ENCODE results near the gene PEX11A.

Gene PEX11A

GRCh38 chr15:89669941-89670340 lies 20.6 kb downstream of the PEX11A start:
- H3K27ac Mint-ChIP-seq, result no peak overlapping the region
- no peaks in the 10 kb centered on the region for H3K36me3 Mint-ChIP-seq (ENCODE audit: low read depth)
- H3K27me3 Mint-ChIP-seq (ENCODE audit: low read depth), result peaks cover 10% of the 10 kb centered on the region
- no peaks in the 10 kb centered on the region for H3K9me3 Mint-ChIP-seq
- no peak overlapping the region for H3K4me3 Mint-ChIP-seq
- no peak for DNase-seq (ENCODE audit: low spot score)
- peaks cover under 1% of the 10 kb centered on the region for H3K4me1 Mint-ChIP-seq (ENCODE audit: low read depth)

- no peak for DNase-seq (ENCODE audit: low spot score)
- H3K36me3 Mint-ChIP-seq (ENCODE audit: low read depth), result no peaks in the 10 kb centered on the region
- no peaks in the 10 kb centered on the region for H3K9me3 Mint-ChIP-seq
- H3K4me3 Mint-ChIP-seq, result no peak overlapping the region
- peaks cover 2% of the 10 kb centered on the region for H3K4me1 Mint-ChIP-seq (ENCODE audit: low read depth)
- no peak overlapping the region for H3K27ac Mint-ChIP-seq
- peaks cover 15% of the 10 kb centered on the region for H3K27me3 Mint-ChIP-seq (ENCODE audit: low read depth)
Measured at GRCh38 chr15:89669309-89669865, 21.2 kb downstream of the PEX11A start.

GRCh38 chr15:89668171-89668570 lies 22.4 kb downstream of the PEX11A start:
- DNase-seq (ENCODE audit: low spot score), result no peak
- Mint-ChIP-seq H3K27me3 (ENCODE audit: low read depth) (peaks cover 17% of the 10 kb centered on the region), H3K4me3 (no peak overlapping the region), H3K9me3 (no peaks in the 10 kb centered on the region), H3K4me1 (ENCODE audit: low read depth) (peaks cover 2% of the 10 kb centered on the region), H3K36me3 (ENCODE audit: low read depth) (no peaks in the 10 kb centered on the region), H3K27ac (no peak overlapping the region)

GRCh38 chr15:89667706-89667960 lies 22.9 kb downstream of the PEX11A start:
- Mint-ChIP-seq H3K36me3 (ENCODE audit: low read depth) (no peaks in the 10 kb centered on the region), H3K27me3 (ENCODE audit: low read depth) (peaks cover 18% of the 10 kb centered on the region), H3K4me1 (ENCODE audit: low read depth) (peaks cover 2% of the 10 kb centered on the region), H3K9me3 (no peaks in the 10 kb centered on the region), H3K4me3 (peak overlapping the region; percentile 12), H3K27ac (no peak overlapping the region)
- DNase-seq (ENCODE audit: low spot score), result no peak

GRCh38 chr15:89666858-89667705 lies 23.5 kb downstream of the PEX11A start:
- peaks cover 22% of the 10 kb centered on the region for H3K27me3 Mint-ChIP-seq (ENCODE audit: low read depth)
- no peaks in the 10 kb centered on the region for H3K9me3 Mint-ChIP-seq
- H3K4me3 Mint-ChIP-seq, result peak overlapping the region; percentile 12
- H3K36me3 Mint-ChIP-seq (ENCODE audit: low read depth), result no peaks in the 10 kb centered on the region
- H3K4me1 Mint-ChIP-seq (ENCODE audit: low read depth), result peaks cover 2% of the 10 kb centered on the region
- no peak overlapping the region for H3K27ac Mint-ChIP-seq
- DNase-seq (ENCODE audit: low spot score), result no peak

GRCh38 chr15:89666184-89666857 lies 24.2 kb downstream of the PEX11A start:
- DNase-seq (ENCODE audit: low spot score), result no peak
- Mint-ChIP-seq H3K27me3 (ENCODE audit: low read depth) (peaks cover 26% of the 10 kb centered on the region), H3K27ac (no peak overlapping the region), H3K4me3 (peak overlapping the region; percentile 15), H3K4me1 (ENCODE audit: low read depth) (peaks cover 2% of the 10 kb centered on the region), H3K36me3 (ENCODE audit: low read depth) (no peaks in the 10 kb centered on the region), H3K9me3 (no peaks in the 10 kb centered on the region)

GRCh38 chr15:89665449-89666181 lies 24.9 kb downstream of the PEX11A start:
- Mint-ChIP-seq H3K9me3 (no peaks in the 10 kb centered on the region), H3K4me1 (ENCODE audit: low read depth) (peaks cover 2% of the 10 kb centered on the region), H3K27ac (no peak overlapping the region), H3K36me3 (ENCODE audit: low read depth) (no peaks in the 10 kb centered on the region), H3K27me3 (ENCODE audit: low read depth) (peaks cover 30% of the 10 kb centered on the region), H3K4me3 (peak overlapping the region; percentile 15)
- peak; percentile 29 for DNase-seq (ENCODE audit: low spot score)

- Mint-ChIP-seq H3K27ac (no peak overlapping the region), H3K36me3 (ENCODE audit: low read depth) (no peaks in the 10 kb centered on the region), H3K4me3 (peak overlapping the region; percentile 67), H3K9me3 (no peaks in the 10 kb centered on the region), H3K4me1 (ENCODE audit: low read depth) (peaks cover 2% of the 10 kb centered on the region), H3K27me3 (ENCODE audit: low read depth) (peaks cover 37% of the 10 kb centered on the region)
- DNase-seq (ENCODE audit: low spot score), result no peak
Measured at GRCh38 chr15:89664441-89665350, 25.9 kb downstream of the PEX11A start.

GRCh38 chr15:89662893-89663626 lies 27.5 kb downstream of the PEX11A start:
- H3K27ac Mint-ChIP-seq, result no peak overlapping the region
- H3K4me1 Mint-ChIP-seq (ENCODE audit: low read depth), result peaks cover 2% of the 10 kb centered on the region
- H3K27me3 Mint-ChIP-seq (ENCODE audit: low read depth), result peaks cover 43% of the 10 kb centered on the region
- H3K36me3 Mint-ChIP-seq (ENCODE audit: low read depth), result no peaks in the 10 kb centered on the region
- no peaks in the 10 kb centered on the region for H3K9me3 Mint-ChIP-seq
- DNase-seq (ENCODE audit: low spot score), result no peak
- no peak overlapping the region for H3K4me3 Mint-ChIP-seq

- Mint-ChIP-seq H3K4me3 (no peak overlapping the region), H3K27me3 (ENCODE audit: low read depth) (peaks cover 56% of the 10 kb centered on the region), H3K36me3 (ENCODE audit: low read depth) (no peaks in the 10 kb centered on the region), H3K27ac (no peak overlapping the region), H3K4me1 (ENCODE audit: low read depth) (peaks cover 8% of the 10 kb centered on the region), H3K9me3 (no peaks in the 10 kb centered on the region)
- no peak for DNase-seq (ENCODE audit: low spot score)
Measured at GRCh38 chr15:89660556-89660955, 30.0 kb downstream of the PEX11A start.

GRCh38 chr15:89659295-89659694 lies 31.3 kb downstream of the PEX11A start:
- peaks cover 55% of the 10 kb centered on the region for H3K27me3 Mint-ChIP-seq (ENCODE audit: low read depth)
- H3K4me3 Mint-ChIP-seq, result no peak overlapping the region

GRCh38 chr15:89657686-89658200 lies 32.8 kb downstream of the PEX11A start:
- Mint-ChIP-seq H3K4me1 (ENCODE audit: low read depth) (peaks cover 14% of the 10 kb centered on the region), H3K27ac (no peak overlapping the region), H3K4me3 (no peak overlapping the region), H3K27me3 (ENCODE audit: low read depth) (peaks cover 65% of the 10 kb centered on the region), H3K9me3 (no peaks in the 10 kb centered on the region), H3K36me3 (ENCODE audit: low read depth) (no peaks in the 10 kb centered on the region)
- DNase-seq (ENCODE audit: low spot score), result no peak

More at GRCh38 chr15:89659295-89659694, 31.3 kb downstream of the PEX11A start:
- no peak overlapping the region for H3K27ac Mint-ChIP-seq
- DNase-seq (ENCODE audit: low spot score), result no peak
- H3K9me3 Mint-ChIP-seq, result no peaks in the 10 kb centered on the region
- no peaks in the 10 kb centered on the region for H3K36me3 Mint-ChIP-seq (ENCODE audit: low read depth)
- peaks cover 13% of the 10 kb centered on the region for H3K4me1 Mint-ChIP-seq (ENCODE audit: low read depth)
